ENCODE results near the gene DPP7. TPM values are rescaled to one million over a fixed set of nuclear protein-coding genes. Genes with fewer than 3 reads are reported as not detected.
A peak's percentile ranks its signal among the peaks of the same experiment; 100 is the strongest.
"Not testable (repeated sequence)": the region's sequence is repeated elsewhere in the genome, so short reads cannot be mapped to it uniquely, and the experiment has no call there.

The DPP7 gene
- total RNA-seq, 2 experiments from 2014 or later: 248 TPM

DNA sequence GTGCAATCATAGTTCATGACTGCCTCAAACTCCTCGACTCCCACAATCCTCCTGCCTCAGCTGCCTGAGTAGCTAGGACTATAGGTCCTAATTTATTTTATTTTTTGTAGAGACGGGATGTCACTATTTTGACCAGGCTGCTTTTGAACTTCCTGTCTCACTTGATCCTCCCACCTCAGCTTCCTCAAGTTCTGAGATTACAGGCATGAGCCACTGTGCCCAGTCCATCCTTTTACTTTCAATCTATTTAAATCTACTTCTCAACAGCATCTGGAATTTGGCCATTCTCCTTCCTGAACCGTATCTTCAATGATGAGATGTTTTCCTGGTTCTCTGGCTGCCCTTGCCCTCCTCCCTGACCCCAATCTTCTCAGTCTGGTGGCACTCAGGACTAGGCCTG, 12.3 kb upstream of the DPP7 start:
- ATAC-seq (no peak), DNase-seq (no peak)
- Mint-ChIP-seq H3K36me3 (ENCODE audit: low read depth) (peaks cover 3% of the 10 kb centered on the region), H3K27me3 (ENCODE audit: low read depth) (no peaks in the 10 kb centered on the region), H3K4me1 (ENCODE audit: low read depth) (peaks cover 43% of the 10 kb centered on the region), H3K9me3 (ENCODE audit: insufficient read depth) (no peaks in the 10 kb centered on the region), H3K27ac (peak overlapping the region; percentile 87), H3K4me3 (peak overlapping the region; percentile 83)
- ChIA-PET CTCF (interaction anchor here (0.7 to 2.0 kb wide), 7 partner anchors 12 to 110 kb away, joined by 3 to 10 read pairs (median 3); partner anchors contain the start of genes CYSRT1 and MAN1B1), POLR2A (interaction anchor here (1.0 to 3.0 kb wide), 3 partner anchors 44 to 114 kb away, joined by 3 to 14 read pairs (median 4); partner anchors contain the start of genes TPRN and TUBB4B)

GRCh38 chr9:137123952-137124462, 9.5 kb upstream of the DPP7 start:
- H3K27me3 Mint-ChIP-seq (ENCODE audit: low read depth); H3K36me3 Mint-ChIP-seq (ENCODE audit: low read depth); H3K9me3 Mint-ChIP-seq (ENCODE audit: insufficient read depth); H3K27ac Mint-ChIP-seq; DNase-seq; H3K4me3 Mint-ChIP-seq; POLR2A ChIA-PET; ATAC-seq: not testable (repeated sequence)
- CTCF ChIA-PET: interaction anchor here (1.6 kb wide), 1 partner anchor 104 kb away, joined by 4 read pairs; the partner anchor contains the start of gene RNF224
- peaks cover 40% of the 10 kb centered on the region for H3K4me1 Mint-ChIP-seq (ENCODE audit: low read depth)

- no peak overlapping the region for H3K4me3 Mint-ChIP-seq
- peaks cover 35% of the 10 kb centered on the region for H3K4me1 Mint-ChIP-seq (ENCODE audit: low read depth)
- ChIA-PET POLR2A (no interaction called here), CTCF (interaction anchor here (1.8 kb wide), 1 partner anchor 104 kb away, joined by 6 read pairs; the partner anchor contains the start of gene RNF224)
- no peak overlapping the region for H3K27ac Mint-ChIP-seq
- no peaks in the 10 kb centered on the region for H3K9me3 Mint-ChIP-seq (ENCODE audit: insufficient read depth)
- no peaks in the 10 kb centered on the region for H3K27me3 Mint-ChIP-seq (ENCODE audit: low read depth)
- DNase-seq: no peak
- peaks cover 3% of the 10 kb centered on the region for H3K36me3 Mint-ChIP-seq (ENCODE audit: low read depth)
- no peak for ATAC-seq
Observed at GRCh38 chr9:137123468-137123837, 8.9 kb upstream of the DPP7 start.

GRCh38 chr9:137122796-137123467, 8.4 kb upstream of the DPP7 start:
- DNase-seq; H3K4me3 Mint-ChIP-seq; ATAC-seq; H3K36me3 Mint-ChIP-seq (ENCODE audit: low read depth); H3K9me3 Mint-ChIP-seq (ENCODE audit: insufficient read depth); POLR2A ChIA-PET; H3K27ac Mint-ChIP-seq; H3K27me3 Mint-ChIP-seq (ENCODE audit: low read depth): not testable (repeated sequence)
- CTCF ChIA-PET: interaction anchor here (0.9 to 1.8 kb wide), 2 partner anchors 105 to 114 kb away, joined by 4 to 6 read pairs; partner anchors contain the start of gene RNF224
- H3K4me1 Mint-ChIP-seq (ENCODE audit: low read depth): peaks cover 29% of the 10 kb centered on the region

DNA sequence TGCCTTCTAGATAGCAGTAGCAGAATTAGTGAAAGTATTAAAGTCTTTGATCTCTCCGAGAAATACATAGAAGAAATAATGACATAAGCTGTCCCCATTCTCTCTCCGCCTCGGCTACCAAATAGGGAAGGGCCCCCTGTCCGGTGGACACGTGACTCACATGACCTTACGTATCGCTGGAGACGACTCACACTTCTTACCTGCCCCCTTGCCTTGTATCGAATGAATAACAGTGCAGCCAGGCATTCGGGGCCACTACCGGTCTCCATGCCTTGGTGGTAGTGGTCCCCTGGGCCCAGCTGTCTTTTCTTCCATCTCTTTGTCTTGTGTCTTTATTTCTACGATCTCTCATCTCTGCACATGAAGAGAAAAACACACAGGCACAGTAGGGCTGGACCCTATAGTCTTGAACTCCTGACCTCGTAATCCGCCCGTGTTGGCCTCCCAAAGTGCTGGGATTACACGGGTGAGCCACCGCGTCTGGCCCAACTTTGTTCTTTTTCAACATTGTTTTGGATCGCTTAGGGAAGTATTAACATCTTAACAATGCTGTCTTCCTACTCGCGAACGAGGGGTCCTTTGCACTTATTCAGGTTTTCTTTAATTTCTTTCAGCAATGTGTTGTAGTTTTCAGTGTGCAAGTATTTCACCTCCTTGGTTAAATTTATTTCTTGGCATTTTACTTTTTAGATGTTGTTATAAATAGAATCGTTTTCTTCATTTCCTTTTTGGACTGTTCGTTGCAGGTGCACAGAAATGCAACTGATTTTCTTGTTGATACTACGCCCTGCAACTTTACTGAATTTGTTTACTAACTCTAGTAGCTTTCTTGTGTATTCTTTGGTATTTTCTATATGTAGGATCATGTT, 7.6 kb upstream of the DPP7 start:
- H3K36me3 Mint-ChIP-seq (ENCODE audit: low read depth); DNase-seq; ATAC-seq; H3K27ac Mint-ChIP-seq; POLR2A ChIA-PET; H3K27me3 Mint-ChIP-seq (ENCODE audit: low read depth); H3K9me3 Mint-ChIP-seq (ENCODE audit: insufficient read depth); H3K4me3 Mint-ChIP-seq: not testable (repeated sequence)
- H3K4me1 Mint-ChIP-seq (ENCODE audit: low read depth): peaks cover 23% of the 10 kb centered on the region
- CTCF ChIA-PET: interaction anchor here (0.9 to 1.8 kb wide), 3 partner anchors 26 to 114 kb away, joined by 4 to 6 read pairs (median 4); partner anchors contain the start of gene RNF224

GRCh38 chr9:137118092-137118603, 3.6 kb upstream of the DPP7 start:
- H3K9me3 Mint-ChIP-seq (ENCODE audit: insufficient read depth): not testable (repeated sequence)

GRCh38 chr9:137117269-137117731, 2.8 kb upstream of the DPP7 start:
- ATAC-seq (no peak), DNase-seq (no peak)
- ChIA-PET CTCF (interaction anchor here (2.1 to 5.1 kb wide), 3 partner anchors 21 to 109 kb away, joined by 5 to 21 read pairs (median 8); partner anchors contain the start of gene RNF224), POLR2A (no interaction called here)
- H3K36me3 Mint-ChIP-seq (ENCODE audit: low read depth): peaks cover 2% of the 10 kb centered on the region
- no peak overlapping the region for H3K4me3 Mint-ChIP-seq
- no peak overlapping the region for H3K27ac Mint-ChIP-seq
- H3K4me1 Mint-ChIP-seq (ENCODE audit: low read depth): peaks cover 15% of the 10 kb centered on the region
- H3K27me3 Mint-ChIP-seq (ENCODE audit: low read depth): no peaks in the 10 kb centered on the region
- no peaks in the 10 kb centered on the region for H3K9me3 Mint-ChIP-seq (ENCODE audit: insufficient read depth)

More at GRCh38 chr9:137118092-137118603, 3.6 kb upstream of the DPP7 start:
- H3K36me3 Mint-ChIP-seq (ENCODE audit: low read depth); H3K27me3 Mint-ChIP-seq (ENCODE audit: low read depth); DNase-seq; H3K27ac Mint-ChIP-seq; H3K4me3 Mint-ChIP-seq; ATAC-seq: not testable (repeated sequence)
- H3K4me1 Mint-ChIP-seq (ENCODE audit: low read depth): peaks cover 16% of the 10 kb centered on the region
- CTCF ChIA-PET: interaction anchor here (0.7 to 5.1 kb wide), 9 partner anchors 11 to 118 kb away, joined by 3 to 21 read pairs (median 4); partner anchors contain the start of genes ANAPC2, CYSRT1, RNF224 and SSNA1
- POLR2A ChIA-PET: interaction anchor here (1.0 kb wide), 1 partner anchor 109 kb away, joined by 3 read pairs; the partner anchor contains the start of gene RNF224

DNA sequence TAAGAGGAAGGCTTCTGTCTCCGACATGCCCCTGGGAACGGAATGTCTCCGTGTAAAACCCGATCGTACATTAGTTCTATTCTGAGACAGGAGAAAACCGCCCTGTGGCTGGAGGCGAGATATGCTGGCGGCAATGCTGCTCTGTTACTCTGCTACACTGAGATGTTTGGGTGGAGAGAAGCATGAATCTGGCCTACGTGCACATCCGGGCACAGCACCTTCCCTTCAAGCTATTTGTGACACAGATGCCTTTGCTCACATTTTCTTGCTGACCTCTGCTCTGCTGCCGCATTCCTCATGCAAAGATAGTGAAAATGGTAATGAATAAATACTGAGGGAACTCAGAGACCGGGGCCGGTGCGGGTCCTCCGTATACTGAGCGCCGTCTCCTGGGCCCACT, 2.2 kb upstream of the DPP7 start:
- ATAC-seq (no peak), DNase-seq (no peak)
- Mint-ChIP-seq H3K36me3 (ENCODE audit: low read depth) (peaks cover 2% of the 10 kb centered on the region), H3K4me1 (ENCODE audit: low read depth) (peaks cover 13% of the 10 kb centered on the region), H3K27ac (no peak overlapping the region), H3K9me3 (ENCODE audit: insufficient read depth) (no peaks in the 10 kb centered on the region), H3K27me3 (ENCODE audit: low read depth) (no peaks in the 10 kb centered on the region), H3K4me3 (no peak overlapping the region)
- ChIA-PET POLR2A (no interaction called here), CTCF (interaction anchor here (2.1 to 5.1 kb wide), 3 partner anchors 21 to 110 kb away, joined by 5 to 21 read pairs (median 8); partner anchors contain the start of gene RNF224)

DNA sequence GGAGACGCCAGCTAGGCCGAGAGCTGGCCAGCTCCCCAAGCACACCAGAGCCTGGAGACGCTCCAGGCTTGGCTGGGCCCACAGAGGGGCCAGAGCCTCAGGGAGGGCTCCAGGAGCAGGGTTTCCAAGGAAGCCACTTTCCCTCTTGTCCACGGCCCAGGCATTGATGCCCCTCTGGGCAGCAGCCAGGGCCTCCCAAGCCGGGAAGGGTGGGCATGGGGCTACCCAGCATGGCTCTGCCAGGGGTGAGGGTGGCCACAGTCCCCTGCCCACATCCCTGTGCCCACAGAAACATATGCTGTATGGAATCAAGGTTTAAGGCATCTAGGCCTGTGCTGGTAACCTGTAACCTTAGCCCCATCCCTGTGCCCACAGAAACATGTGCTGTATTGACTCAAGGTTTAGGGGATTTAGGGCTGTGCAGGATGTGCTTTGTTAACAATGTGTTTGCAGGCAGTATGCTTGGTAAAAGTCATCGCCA, 1.5 kb upstream of the DPP7 start:
- Mint-ChIP-seq H3K27me3 (ENCODE audit: low read depth) (no peaks in the 10 kb centered on the region), H3K4me1 (ENCODE audit: low read depth) (peaks cover 11% of the 10 kb centered on the region), H3K27ac (no peak overlapping the region), H3K9me3 (ENCODE audit: insufficient read depth) (no peaks in the 10 kb centered on the region), H3K36me3 (ENCODE audit: low read depth) (peaks cover 5% of the 10 kb centered on the region), H3K4me3 (no peak overlapping the region)
- POLR2A ChIA-PET: no interaction called here
- no peak for ATAC-seq
- CTCF ChIA-PET: interaction anchor here (1.2 to 5.1 kb wide), 4 partner anchors 11 to 111 kb away, joined by 3 to 21 read pairs (median 6); partner anchors contain the start of gene RNF224
- DNase-seq: no peak

GRCh38 chr9:137115394-137116026, 977 bp upstream of the DPP7 start:
- Mint-ChIP-seq H3K9me3 (ENCODE audit: insufficient read depth) (no peaks in the 10 kb centered on the region), H3K27ac (no peak overlapping the region), H3K4me1 (ENCODE audit: low read depth) (peaks cover 11% of the 10 kb centered on the region), H3K4me3 (peak overlapping the region; percentile 15), H3K27me3 (ENCODE audit: low read depth) (no peaks in the 10 kb centered on the region), H3K36me3 (ENCODE audit: low read depth) (peaks cover 8% of the 10 kb centered on the region)
- DNase-seq (no peak), ATAC-seq (no peak)
- ChIA-PET POLR2A (interaction anchor here (0.6 to 1.2 kb wide), 6 partner anchors 9 to 125 kb away, joined by 3 to 5 read pairs (median 3); partner anchors contain the start of gene TUBB4B), CTCF (interaction anchor here (1.0 to 5.1 kb wide), 8 partner anchors 11 to 121 kb away, joined by 3 to 21 read pairs (median 4); partner anchors contain the start of gene RNF224)

All from activated CD8-positive, alpha-beta T cell treated with anti-CD3 and anti-CD28 coated beads, Interleukin-2, amount 10 ng/mL, durations not matched to agents 7 days and 5 days (primary cell).